ENCODE results near the gene DENND1A. TPM values are rescaled to one million over a fixed set of nuclear protein-coding genes. Genes with fewer than 3 reads are reported as not detected.

The DENND1A gene
- total RNA-seq, 1 experiment from 2014 or later = 23.5 TPM

GRCh38 chr9:123659358-123659757, 270.6 kb downstream of the DENND1A start:
- Mint-ChIP-seq H3K27me3 (ENCODE audit: low read depth) (no peaks in the 10 kb centered on the region; the same call in 1 of the 2 replicates), H3K4me3 (no peak overlapping the region), H3K4me1 (peaks cover 32% of the 10 kb centered on the region), H3K27ac (no peak overlapping the region), H3K9me3 (peaks cover 21% of the 10 kb centered on the region), H3K36me3 (peaks cover 21% of the 10 kb centered on the region)
- ChIA-PET POLR2A (no interaction called here), CTCF (no interaction called here)
- ATAC-seq (no peak), DNase-seq (ENCODE audit: low spot score) (no peak)
- TF ChIP-seq GABPB1 (CRISPR knock-in tag; IDR thresholded peaks at IDR 0.05) = no peak

- Mint-ChIP-seq H3K36me3 (peaks cover 18% of the 10 kb centered on the region), H3K27me3 (ENCODE audit: low read depth) (no peaks in the 10 kb centered on the region; the same call in 1 of the 2 replicates), H3K4me1 (peaks cover 32% of the 10 kb centered on the region), H3K27ac (no peak overlapping the region), H3K4me3 (no peak overlapping the region), H3K9me3 (peaks cover 18% of the 10 kb centered on the region)
- POLR2A ChIA-PET = no interaction called here
- ATAC-seq (no peak), DNase-seq (ENCODE audit: low spot score) (no peak)
- TF ChIP-seq ARID4B (CRISPR knock-in tag; IDR thresholded peaks at IDR 0.05; ENCODE audit: borderline replicate concordance) (no peak), ZNF232 (CRISPR knock-in tag; IDR thresholded peaks at IDR 0.05) (no peak), OVOL2 (CRISPR knock-in tag; IDR thresholded peaks at IDR 0.05; ENCODE audit: borderline replicate concordance) (no peak)
- CTCF ChIA-PET = no interaction called here
Measured at GRCh38 chr9:123658792-123659191, 271.1 kb downstream of the DENND1A start.

GRCh38 chr9:123657941-123658340, 272.0 kb downstream of the DENND1A start:
- no peak for DNase-seq (ENCODE audit: low spot score)
- POLR2A ChIA-PET = no interaction called here
- Mint-ChIP-seq H3K4me1 (peaks cover 32% of the 10 kb centered on the region), H3K36me3 (peaks cover 16% of the 10 kb centered on the region), H3K4me3 (no peak overlapping the region), H3K9me3 (peaks cover 17% of the 10 kb centered on the region), H3K27ac (no peak overlapping the region), H3K27me3 (ENCODE audit: low read depth) (no peaks in the 10 kb centered on the region; the same call in 1 of the 2 replicates)
- no peak for ATAC-seq
- CTCF ChIA-PET = interaction anchor here (0.5 to 0.8 kb wide), 2 partner anchors 68 to 383 kb away, joined by 3 to 5 read pairs; no protein-coding TSS in a partner anchor
- TF ChIP-seq ZNF138 (CRISPR knock-in tag; conservative IDR thresholded peaks at IDR 0.05) (no peak), FOXK1 (CRISPR knock-in tag; IDR thresholded peaks at IDR 0.05) (no peak), ARID4B (CRISPR knock-in tag; IDR thresholded peaks at IDR 0.05; ENCODE audit: borderline replicate concordance) (no peak), EMX1 (CRISPR knock-in tag; IDR thresholded peaks at IDR 0.05) (no peak), GRHL2 (CRISPR knock-in tag; IDR thresholded peaks at IDR 0.05; ENCODE audit: insufficient replicate concordance, severe bottlenecking) (no peak), ETV6 (CRISPR knock-in tag; IDR thresholded peaks at IDR 0.05) (no peak), RORB (CRISPR knock-in tag; IDR thresholded peaks at IDR 0.05) (no peak), CTCF (IDR thresholded peaks at IDR 0.05) (no peak), GTF2I (CRISPR knock-in tag; conservative IDR thresholded peaks at IDR 0.05) (no peak), JAZF1 (CRISPR knock-in tag; IDR thresholded peaks at IDR 0.05) (no peak), SMAD3 (CRISPR knock-in tag; IDR thresholded peaks at IDR 0.05; ENCODE audit: borderline replicate concordance) (no peak), KAT7 (CRISPR knock-in tag; IDR thresholded peaks at IDR 0.05; ENCODE audit: borderline replicate concordance) (no peak), SP1 (CRISPR knock-in tag; conservative IDR thresholded peaks at IDR 0.05) (no peak), AR (CRISPR knock-in tag; IDR thresholded peaks at IDR 0.05) (no peak), ERG (CRISPR knock-in tag; IDR thresholded peaks at IDR 0.05) (no peak)
